ENCODE results near the gene RAB30.

The RAB30 gene

GRCh38 chr11:83023410-83023809, 48.3 kb downstream of the RAB30 start:
- H4K8ac ChIP-seq (ENCODE audit: low read depth, low read length), result no peak overlapping the region
- no peaks in the 10 kb centered on the region for H3K79me1 ChIP-seq (ENCODE audit: low read depth, low read length)
- H2BK12ac ChIP-seq (ENCODE audit: low read length), result no peak overlapping the region
- H3K27me3 ChIP-seq (ENCODE audit: control insufficient read depth in 3 of 3, insufficient read depth in 3 of 3, low read depth in 1 of 3, low read length in 3 of 3), result no peaks in the 10 kb centered on the region
- no peaks in the 10 kb centered on the region for H3K36me3 ChIP-seq (replicated peaks in 1 of 2; ENCODE audit: control insufficient read depth in 2 of 2, insufficient read depth in 2 of 2, low read length in 2 of 2)
- no peak overlapping the region for H2BK15ac ChIP-seq (ENCODE audit: low read length)
- no peak overlapping the region for H2BK5ac ChIP-seq (ENCODE audit: low read length)
- no peak overlapping the region for H3K4me3 ChIP-seq (ENCODE audit: low read length in 2 of 2)
- DNase-seq (ENCODE audit: low spot score), result no peak
- no peak overlapping the region for H3K9ac ChIP-seq (ENCODE audit: low read depth, low read length, poor library complexity)
- no peak overlapping the region for H3K18ac ChIP-seq (ENCODE audit: low read length)
- H3K14ac ChIP-seq (ENCODE audit: low read length), result no peak overlapping the region
- H2AK5ac ChIP-seq (ENCODE audit: low read depth, low read length), result no peak overlapping the region
- no peak overlapping the region for H2BK120ac ChIP-seq (ENCODE audit: low read depth, low read length)
- H3K9me3 ChIP-seq (replicated peaks in 1 of 2; ENCODE audit: control insufficient read depth in 2 of 2, insufficient read depth in 1 of 2, low read depth in 1 of 2, low read length in 2 of 2), result peaks cover 0 to 8% of the 10 kb centered on the region in 2 donors
- H3K27ac ChIP-seq (replicated peaks; ENCODE audit: low read length), result no peak overlapping the region
- no peak overlapping the region for H4K91ac ChIP-seq (ENCODE audit: low read depth, low read length, poor library complexity)
- H3K4ac ChIP-seq (ENCODE audit: low read length), result no peak overlapping the region
- no peak overlapping the region for H3K23ac ChIP-seq (ENCODE audit: low read depth, low read length, poor library complexity)
- H3K4me2 ChIP-seq (ENCODE audit: insufficient read depth, low read length, poor library complexity, severe bottlenecking), result no peak overlapping the region
- peaks cover 3 to 10% of the 10 kb centered on the region in 2 donors for H3K4me1 ChIP-seq (ENCODE audit: control insufficient read depth in 2 of 2, insufficient read depth in 1 of 2, low read depth in 1 of 2, low read length in 2 of 2)
- WGBS, 2 donors (ENCODE audit: extremely low coverage in 2 of 2, insufficient read length in 2 of 2, insufficient replicate concordance in 1 of 2), result no CpG with 5 or more reads among the region's 4 CpGs
- no peak overlapping the region for H2AFZ ChIP-seq (ENCODE audit: low read length)

GRCh38 chr11:83021780-83022125, 49.9 kb downstream of the RAB30 start:
- no peak overlapping the region for H3K18ac ChIP-seq (ENCODE audit: low read length)

GRCh38 chr11:83020942-83021779, 50.5 kb downstream of the RAB30 start:
- DNase-seq (ENCODE audit: low spot score), result no peak
- Histone ChIP-seq H2AFZ (ENCODE audit: low read length) (no peak overlapping the region), H2BK120ac (ENCODE audit: low read depth, low read length) (no peak overlapping the region), H4K8ac (ENCODE audit: low read depth, low read length) (no peak overlapping the region), H3K36me3 (replicated peaks in 1 of 2; ENCODE audit: control insufficient read depth in 2 of 2, insufficient read depth in 2 of 2, low read length in 2 of 2) (no peaks in the 10 kb centered on the region), H3K4ac (ENCODE audit: low read length) (no peak overlapping the region), H3K4me1 (ENCODE audit: control insufficient read depth in 2 of 2, insufficient read depth in 1 of 2, low read depth in 1 of 2, low read length in 2 of 2) (peaks cover 0 to 3% of the 10 kb centered on the region in 2 donors), H2AK5ac (ENCODE audit: low read depth, low read length) (no peak overlapping the region), H3K9ac (ENCODE audit: low read depth, low read length, poor library complexity) (no peak overlapping the region), H3K23ac (ENCODE audit: low read depth, low read length, poor library complexity) (no peak overlapping the region), H3K18ac (ENCODE audit: low read length) (no peak overlapping the region), H3K4me2 (ENCODE audit: insufficient read depth, low read length, poor library complexity, severe bottlenecking) (no peak overlapping the region), H3K14ac (ENCODE audit: low read length) (no peak overlapping the region), H2BK12ac (ENCODE audit: low read length) (no peak overlapping the region), H2BK15ac (ENCODE audit: low read length) (no peak overlapping the region), H3K4me3 (ENCODE audit: low read length in 2 of 2) (no peak overlapping the region), H3K27ac (replicated peaks; ENCODE audit: low read length) (no peak overlapping the region), H2BK5ac (ENCODE audit: low read length) (no peak overlapping the region), H3K27me3 (ENCODE audit: control insufficient read depth in 3 of 3, insufficient read depth in 3 of 3, low read depth in 1 of 3, low read length in 3 of 3) (no peaks in the 10 kb centered on the region), H3K9me3 (replicated peaks in 1 of 2; ENCODE audit: control insufficient read depth in 2 of 2, insufficient read depth in 1 of 2, low read depth in 1 of 2, low read length in 2 of 2) (peaks cover 0 to 8% of the 10 kb centered on the region in 2 donors), H4K91ac (ENCODE audit: low read depth, low read length, poor library complexity) (no peak overlapping the region), H3K79me1 (ENCODE audit: low read depth, low read length) (no peaks in the 10 kb centered on the region)
- no CpG with 5 or more reads among the region's 17 CpGs for WGBS, 2 donors (ENCODE audit: extremely low coverage in 2 of 2, insufficient read length in 2 of 2, insufficient replicate concordance in 1 of 2)

More at GRCh38 chr11:83021780-83022125, 49.9 kb downstream of the RAB30 start:
- Histone ChIP-seq H3K36me3 (replicated peaks in 1 of 2; ENCODE audit: control insufficient read depth in 2 of 2, insufficient read depth in 2 of 2, low read length in 2 of 2) (no peaks in the 10 kb centered on the region), H2BK5ac (ENCODE audit: low read length) (no peak overlapping the region), H3K9me3 (replicated peaks in 1 of 2; ENCODE audit: control insufficient read depth in 2 of 2, insufficient read depth in 1 of 2, low read depth in 1 of 2, low read length in 2 of 2) (peaks cover 0 to 8% of the 10 kb centered on the region in 2 donors), H4K91ac (ENCODE audit: low read depth, low read length, poor library complexity) (no peak overlapping the region), H4K8ac (ENCODE audit: low read depth, low read length) (no peak overlapping the region), H3K4me3 (ENCODE audit: low read length in 2 of 2) (no peak overlapping the region), H2BK12ac (ENCODE audit: low read length) (no peak overlapping the region), H3K14ac (ENCODE audit: low read length) (no peak overlapping the region), H3K79me1 (ENCODE audit: low read depth, low read length) (no peaks in the 10 kb centered on the region), H3K9ac (ENCODE audit: low read depth, low read length, poor library complexity) (no peak overlapping the region), H3K4me1 (ENCODE audit: control insufficient read depth in 2 of 2, insufficient read depth in 1 of 2, low read depth in 1 of 2, low read length in 2 of 2) (peaks cover 0 to 3% of the 10 kb centered on the region in 2 donors), H2BK120ac (ENCODE audit: low read depth, low read length) (no peak overlapping the region), H2AFZ (ENCODE audit: low read length) (no peak overlapping the region), H2AK5ac (ENCODE audit: low read depth, low read length) (no peak overlapping the region), H3K4ac (ENCODE audit: low read length) (no peak overlapping the region), H3K27me3 (ENCODE audit: control insufficient read depth in 3 of 3, insufficient read depth in 3 of 3, low read depth in 1 of 3, low read length in 3 of 3) (no peaks in the 10 kb centered on the region), H3K4me2 (ENCODE audit: insufficient read depth, low read length, poor library complexity, severe bottlenecking) (no peak overlapping the region), H3K23ac (ENCODE audit: low read depth, low read length, poor library complexity) (no peak overlapping the region), H2BK15ac (ENCODE audit: low read length) (no peak overlapping the region), H3K27ac (replicated peaks; ENCODE audit: low read length) (no peak overlapping the region)
- WGBS, 2 donors (ENCODE audit: extremely low coverage in 2 of 2, insufficient read length in 2 of 2, insufficient replicate concordance in 1 of 2), result no CpG with 5 or more reads among the region's 2 CpGs
- DNase-seq (ENCODE audit: low spot score), result no peak

- H3K18ac ChIP-seq (ENCODE audit: low read length), result no peak overlapping the region
- H3K4me1 ChIP-seq (ENCODE audit: control insufficient read depth in 2 of 2, insufficient read depth in 1 of 2, low read depth in 1 of 2, low read length in 2 of 2), result no peaks in the 10 kb centered on the region
- H3K9me3 ChIP-seq (replicated peaks in 1 of 2; ENCODE audit: control insufficient read depth in 2 of 2, insufficient read depth in 1 of 2, low read depth in 1 of 2, low read length in 2 of 2), result peaks cover 0 to 8% of the 10 kb centered on the region in 2 donors
- H3K9ac ChIP-seq (ENCODE audit: low read depth, low read length, poor library complexity), result no peak overlapping the region
- no peak overlapping the region for H3K4me2 ChIP-seq (ENCODE audit: insufficient read depth, low read length, poor library complexity, severe bottlenecking)
- no peak overlapping the region for H2AK5ac ChIP-seq (ENCODE audit: low read depth, low read length)
- peak overlapping the region in 1 of 2 donors; percentile 50 for H3K4me3 ChIP-seq (ENCODE audit: low read length in 2 of 2)
- no CpG with 5 or more reads among the region's 12 CpGs for WGBS, 2 donors (ENCODE audit: extremely low coverage in 2 of 2, insufficient read length in 2 of 2, insufficient replicate concordance in 1 of 2)
- H3K23ac ChIP-seq (ENCODE audit: low read depth, low read length, poor library complexity), result peak overlapping the region; percentile 18
- no peak overlapping the region for H2BK120ac ChIP-seq (ENCODE audit: low read depth, low read length)
- H4K91ac ChIP-seq (ENCODE audit: low read depth, low read length, poor library complexity), result no peak overlapping the region
- no peaks in the 10 kb centered on the region for H3K36me3 ChIP-seq (replicated peaks in 1 of 2; ENCODE audit: control insufficient read depth in 2 of 2, insufficient read depth in 2 of 2, low read length in 2 of 2)
- H2AFZ ChIP-seq (ENCODE audit: low read length), result no peak overlapping the region
- H4K8ac ChIP-seq (ENCODE audit: low read depth, low read length), result no peak overlapping the region
- H3K27me3 ChIP-seq (ENCODE audit: control insufficient read depth in 3 of 3, insufficient read depth in 3 of 3, low read depth in 1 of 3, low read length in 3 of 3), result no peaks in the 10 kb centered on the region
- no peak overlapping the region for H3K4ac ChIP-seq (ENCODE audit: low read length)
- no peak overlapping the region for H2BK15ac ChIP-seq (ENCODE audit: low read length)
- H3K14ac ChIP-seq (ENCODE audit: low read length), result peak overlapping the region; percentile 84
- no peak overlapping the region for H2BK12ac ChIP-seq (ENCODE audit: low read length)
- H3K79me1 ChIP-seq (ENCODE audit: low read depth, low read length), result no peaks in the 10 kb centered on the region
- no peak for DNase-seq (ENCODE audit: low spot score)
- H3K27ac ChIP-seq (replicated peaks; ENCODE audit: low read length), result no peak overlapping the region
- H2BK5ac ChIP-seq (ENCODE audit: low read length), result no peak overlapping the region
These were observed 51.7 kb downstream of the RAB30 start for GRCh38 chr11:83019888-83020579.
